Endothelial cell of umbilical vein (primary cell): ENCODE data around the gene DNAJB13. TPM values are rescaled to one million over a fixed set of nuclear protein-coding genes. Genes with fewer than 3 reads are reported as not detected.

Experiments
- BruUV-seq: library from RNA; stranded (reverse); fragments of 400-500 nt; replicated peaks from 2 replicates; lab custom pipeline; 2021; lab: Mats Ljungman, UMichigan
- CTCF ChIA-PET: fragments of 300-600, 350-600 bp; sonication (Branson Sonifier 250); formaldehyde crosslinking; loops from one replicate; lab custom pipeline; 2021; ENCODE audit warnings: antibody characterized with exemption, inconsistent platforms; lab: Charles Lee
- POLR2A ChIA-PET: fragments of 300-600, 350-600 bp; sonication (Branson Sonifier 250); formaldehyde crosslinking; loops from one replicate; lab custom pipeline; 2021; ENCODE audit warnings: antibody characterized with exemption, inconsistent platforms; lab: Charles Lee
- DNase-seq: peaks from one replicate; pipeline ENCODE4 v3.0.0-alpha.2; 2011; ENCODE audit warnings: low read depth, low spot score
- FAIRE-seq: peaks from 2 replicates; lab custom pipeline; 2011; peaks lifted over from hg19 to GRCh38; lab: Jason Lieb, UNC
- H2AFZ ChIP-seq: 2 replicates; pipeline ENCODE4 v1.6.0; 2012; ENCODE audit warnings: low read depth, low read length, control low read depth, inconsistent platforms
- H3K27ac ChIP-seq: 2 replicates; pipeline ENCODE4 v1.5.1; 2011; ENCODE audit warnings: low read depth, mild to moderate bottlenecking, control low read depth, low read length, moderate library complexity; ENCODE audit not compliant: insufficient read depth
- H3K27me3 ChIP-seq, 2 experiments: 2 replicates each; pipeline versions ENCODE4 v1.6.0 to v1.6.1; 2011; ENCODE audit warnings: low read length in 2 of 2, mixed read lengths in 1 of 2; ENCODE audit not compliant: control insufficient read depth in 2 of 2, insufficient read depth in 2 of 2
- H3K36me3 ChIP-seq, 2 experiments: 2 replicates in 1 of 2; 3 replicates in 1 of 2; pipeline ENCODE4 v1.5.1; 2011; ENCODE audit warnings: low read length in 2 of 2, mild to moderate bottlenecking in 1 of 2, moderate library complexity in 1 of 2; ENCODE audit not compliant: control insufficient read depth in 2 of 2, insufficient read depth in 2 of 2; ENCODE audit errors: extremely low read depth in 1 of 2
- H3K4me1 ChIP-seq: 3 replicates; pipeline ENCODE4 v1.5.1; 2011; ENCODE audit warnings: mild to moderate bottlenecking, low read length; ENCODE audit not compliant: control insufficient read depth, insufficient read depth; ENCODE audit errors: extremely low read depth
- H3K4me2 ChIP-seq: 2 replicates; pipeline ENCODE4 v1.6.1; 2011; ENCODE audit warnings: low read length, control low read depth, mixed read lengths; ENCODE audit not compliant: insufficient read depth
- H3K4me3 ChIP-seq, 3 experiments: fragments of 200-600 bp in 1 of 3; sonication (generic), shearing (Covaris generic) in 1 of 3; replicated peaks in 1 of 3; 2 replicates each; pipeline ENCODE4 v1.5.1; 2011 to 2016; ENCODE audit warnings: control low read depth in 3 of 3, low read length in 3 of 3, mild to moderate bottlenecking in 2 of 3, inconsistent platforms in 1 of 3, low read depth in 1 of 3, moderate library complexity in 1 of 3; ENCODE audit not compliant: insufficient read depth in 1 of 3
- H3K79me2 ChIP-seq: 2 replicates; pipeline ENCODE4 v1.6.0; 2012; ENCODE audit warnings: low read length, inconsistent platforms; ENCODE audit not compliant: control insufficient read depth, insufficient read depth
- H3K9ac ChIP-seq: replicated peaks from 2 replicates; pipeline ENCODE3; 2011; ENCODE audit warnings: low read length, control low read depth; ENCODE audit not compliant: insufficient read depth; ENCODE audit errors: extremely low read depth
- H3K9me1 ChIP-seq: replicated peaks from 3 replicates; pipeline ENCODE4 v1.6.0; 2011; ENCODE audit warnings: mild to moderate bottlenecking, low read length; ENCODE audit not compliant: control insufficient read depth, insufficient read depth; ENCODE audit errors: extremely low read depth
- H3K9me3 ChIP-seq: replicated peaks from 2 replicates; pipeline ENCODE4 v1.5.1; 2012; ENCODE audit warnings: low read length, inconsistent platforms; ENCODE audit not compliant: control insufficient read depth, insufficient read depth
- H4K20me1 ChIP-seq: replicated peaks from 2 replicates; pipeline ENCODE3; 2011; ENCODE audit warnings: mild to moderate bottlenecking, low read length; ENCODE audit not compliant: control insufficient read depth, insufficient read depth; ENCODE audit errors: extremely low read depth
- CTCF ChIP-seq, 2 donors: IDR thresholded peaks; 1 replicate in 1 of 2; 2 replicates in 1 of 2; pipeline ENCODE4 v1.5.1; 2011; ENCODE audit warnings: low read length in 2 of 2, mild to moderate bottlenecking in 2 of 2, moderate library complexity in 2 of 2, control low read depth in 1 of 2, inconsistent platforms in 1 of 2, low read depth in 1 of 2; ENCODE audit not compliant: insufficient read depth in 1 of 2; ENCODE audit errors: extremely low read depth in 1 of 2
- EZH2 ChIP-seq: IDR thresholded peaks from 2 replicates; pipeline ENCODE4 v1.6.1; 2012; ENCODE audit warnings: borderline replicate concordance, low read depth, mild to moderate bottlenecking, moderate library complexity, low read length, inconsistent platforms; ENCODE audit not compliant: severe bottlenecking
- FOS ChIP-seq: IDR thresholded peaks from 2 replicates; pipeline ENCODE4 v1.6.1; 2011; ENCODE audit warnings: mild to moderate bottlenecking, low read length, moderate library complexity, borderline replicate concordance; ENCODE audit not compliant: insufficient read depth
- GATA2 ChIP-seq: IDR thresholded peaks from 2 replicates; pipeline ENCODE4 v1.7.0; 2011; ENCODE audit warnings: low read depth, mild to moderate bottlenecking, moderate library complexity, mixed read lengths, low read length; ENCODE audit not compliant: insufficient read length, insufficient read depth
- JUN ChIP-seq: IDR thresholded peaks from 2 replicates; pipeline ENCODE4 v1.6.1; 2011; ENCODE audit warnings: borderline replicate concordance, low read depth; ENCODE audit not compliant: insufficient read length, insufficient read depth
- MAX ChIP-seq: IDR thresholded peaks from 2 replicates; pipeline ENCODE4 v1.6.1; 2011; ENCODE audit not compliant: insufficient read depth, insufficient read length
- MYC ChIP-seq: IDR thresholded peaks from one replicate; pipeline ENCODE4 v1.6.1; 2011; ENCODE audit warnings: mild to moderate bottlenecking, low read depth, low read length
- POLR2A ChIP-seq: IDR thresholded peaks from 2 replicates; pipeline ENCODE4 v1.6.1; 2012; ENCODE audit warnings: low read depth, mild to moderate bottlenecking, control low read depth, low read length
- POLR2AphosphoS5 ChIP-seq: IDR thresholded peaks from 2 replicates; pipeline ENCODE4 v1.6.1; 2012; ENCODE audit warnings: low read depth, mild to moderate bottlenecking, control low read depth, low read length, moderate library complexity; ENCODE audit not compliant: insufficient read depth
- dilution Hi-C: fragments of 300-500 bp; cut with MboI; formaldehyde crosslinking; loops from one replicate; pipeline ENCODE4 v1.15.0; 2019; ENCODE audit warnings: low sequenced_read_pairs; ENCODE audit not compliant: extremely low pct_ligation_motif_present
- intact Hi-C: fragments of 100-400 bp; cut with micrococcal nuclease; formaldehyde crosslinking; loops from one replicate; pipeline ENCODE4 v1.10.0; 2022
- polyA plus RNA-seq, 4 experiments: library from polyadenylated mRNA; depleted of rRNA in 3 of 4; stranded (reverse) in 3 of 4; unstranded in 1 of 4; fragments of >200 nt; gene quantifications; 2 replicates each; pipeline versions ENCODE4 v1.2.1 to v1.2.3, GENCODE V29; 2011 to 2012; ENCODE audit warnings: missing spikeins in 1 of 4
- total RNA-seq: library from RNA; stranded (reverse); gene quantifications from 2 replicates; pipeline ENCODE4 v1.2.3, GENCODE V29; 2021

DNAJB13 gene
- total and polyA plus RNA-seq, 2 donors (not counting 3 experiments of a cell fraction or from before 2014, with no cell fraction given) = 0.07 to 0.46 TPM

GRCh38 chr11:73949246-73949645, 1.6 kb upstream of the DNAJB13 start:
- Histone ChIP-seq H3K27ac (no peak overlapping the region), H4K20me1 (no peaks in the 10 kb centered on the region), H3K4me3 (no peak overlapping the region), H3K9me3 (no peaks in the 10 kb centered on the region), H3K79me2 (no peaks in the 10 kb centered on the region), H3K27me3 (no peaks in the 10 kb centered on the region), H2AFZ (no peak overlapping the region), H3K4me2 (no peak overlapping the region), H3K9ac (no peak overlapping the region), H3K4me1 (no peaks in the 10 kb centered on the region), H3K9me1 (no peaks in the 10 kb centered on the region), H3K36me3 (no peaks in the 10 kb centered on the region)
- intact Hi-C loops = no loop called here
- no peak for TF ChIP-seq MAX
- TF ChIP-seq JUN = no peak
- TF ChIP-seq MYC = no peak
- TF ChIP-seq CTCF (IDR thresholded peaks at IDR 0.05; ENCODE audit: extremely low read depth in 1 of 2, insufficient read depth in 1 of 2, low read depth in 1 of 2, low read length in 2 of 2) = no peak
- no peak for TF ChIP-seq POLR2AphosphoS5
- TF ChIP-seq EZH2 = no peak
- no peak for TF ChIP-seq FOS
- no peak for TF ChIP-seq POLR2A
- TF ChIP-seq GATA2 = no peak
- FAIRE-seq (no peak), DNase-seq (no peak)
- BruUV-seq = no TSS peak
- dilution Hi-C loops = no loop called here
- CTCF ChIA-PET = no interaction called here
- POLR2A ChIA-PET = no interaction called here
